Ishikawa (cell line): ENCODE results near the gene HLX.

ENCODE experiments used
- CEBPB ChIP-seq: IDR thresholded peaks from 2 replicates; pipeline ENCODE4 v1.6.1; 2012
- REST ChIP-seq: IDR thresholded peaks from 2 replicates; pipeline ENCODE4 v1.6.1; 2012; ENCODE audit warnings: low read depth, mild to moderate bottlenecking
- TAF1 ChIP-seq: IDR thresholded peaks from 2 replicates; pipeline ENCODE4 v1.6.1; 2012; ENCODE audit warnings: low read depth, mild to moderate bottlenecking
- YY1 ChIP-seq: IDR thresholded peaks from 2 replicates; pipeline ENCODE4 v1.6.1; 2012; ENCODE audit warnings: low read depth

GRCh38 chr1:220882061-220882891, 3.0 kb downstream of the HLX start:
- TF ChIP-seq REST = no peak
- TF ChIP-seq CEBPB = no peak
- TF ChIP-seq YY1 = no peak
- TF ChIP-seq TAF1 = no peak
